ENCODE data around the gene WNT6.

The WNT6 gene

DNA sequence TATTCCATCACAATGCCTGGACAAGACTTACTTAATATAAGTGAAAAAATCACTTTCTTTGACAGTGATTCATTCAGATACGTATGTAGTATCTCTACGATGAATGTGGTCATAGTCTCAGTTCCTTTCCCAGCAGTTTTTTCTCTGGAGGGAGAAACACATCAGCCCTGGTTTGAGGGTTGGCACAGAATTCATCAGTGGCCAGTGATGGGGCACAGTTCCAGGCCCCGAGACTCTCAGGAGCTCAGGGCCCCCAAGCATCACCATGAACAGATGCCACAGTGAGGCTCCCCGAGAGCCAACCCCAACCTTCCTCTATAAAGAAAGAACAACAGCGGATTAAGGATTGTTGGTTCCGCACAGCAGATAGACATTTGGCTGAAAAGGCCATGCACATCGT lies 40.5 kb upstream of the WNT6 start:
- H3K4me3 ChIP-seq (ENCODE audit: insufficient read depth, low read depth, low read length): no peak overlapping the region
- no peaks in the 10 kb centered on the region for H3K36me3 ChIP-seq (ENCODE audit: control insufficient read depth, insufficient read depth, low read length)
- no peaks in the 10 kb centered on the region for H3K27me3 ChIP-seq (ENCODE audit: control insufficient read depth, insufficient read depth, low read length, poor library complexity, severe bottlenecking)
- peaks cover 9% of the 10 kb centered on the region for H3K4me1 ChIP-seq (ENCODE audit: control insufficient read depth, insufficient read depth, low read length)
- no peak overlapping the region for H3K27ac ChIP-seq (ENCODE audit: insufficient read depth, low read depth, low read length, poor library complexity, severe bottlenecking)
- no peaks in the 10 kb centered on the region for H3K9me3 ChIP-seq (ENCODE audit: control insufficient read depth, low read length)
- WGBS, 2 experiments: 94 to 96% methylated on average over 7 of the region's 7 CpGs

DNA sequence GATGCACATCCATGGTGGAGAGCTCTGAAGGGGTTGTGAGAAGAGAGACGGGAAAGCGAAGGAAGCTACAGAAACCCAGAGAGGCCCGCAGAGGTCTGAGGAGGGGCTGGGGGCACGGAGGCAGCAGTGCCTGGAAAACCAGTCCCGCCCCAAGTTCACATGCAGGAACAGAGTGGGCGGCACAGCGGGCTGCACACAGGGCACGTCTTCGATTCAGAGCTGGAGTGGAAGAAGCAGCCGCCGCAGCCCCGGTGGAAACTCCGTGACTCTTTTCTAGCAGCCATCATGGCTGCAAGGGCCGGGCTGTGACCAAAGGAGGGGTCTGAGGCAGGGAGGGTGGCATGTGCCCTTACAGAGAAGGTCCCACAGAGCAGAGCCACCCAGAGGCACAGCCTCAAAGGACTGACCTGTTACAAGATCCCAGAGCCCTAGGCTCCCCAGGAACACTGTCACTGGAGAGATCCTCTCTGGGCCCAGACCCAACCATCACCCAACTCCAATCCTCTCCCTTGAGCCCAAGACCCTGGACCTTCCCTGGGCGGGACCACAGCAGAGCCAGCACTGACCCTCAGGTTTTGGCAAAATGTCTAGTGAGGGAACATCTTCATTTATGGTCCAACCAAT lies 38.7 kb upstream of the WNT6 start:
- H3K4me3 ChIP-seq (ENCODE audit: insufficient read depth, low read depth, low read length): no peak overlapping the region
- H3K9me3 ChIP-seq (ENCODE audit: control insufficient read depth, low read length): no peaks in the 10 kb centered on the region
- WGBS, 2 experiments: 93 to 95% methylated on average over 15 of the region's 15 CpGs
- H3K36me3 ChIP-seq (ENCODE audit: control insufficient read depth, insufficient read depth, low read length): no peaks in the 10 kb centered on the region
- no peaks in the 10 kb centered on the region for H3K27me3 ChIP-seq (ENCODE audit: control insufficient read depth, insufficient read depth, low read length, poor library complexity, severe bottlenecking)
- H3K27ac ChIP-seq (ENCODE audit: insufficient read depth, low read depth, low read length, poor library complexity, severe bottlenecking): no peak overlapping the region
- H3K4me1 ChIP-seq (ENCODE audit: control insufficient read depth, insufficient read depth, low read length): peaks cover 9% of the 10 kb centered on the region

DNA sequence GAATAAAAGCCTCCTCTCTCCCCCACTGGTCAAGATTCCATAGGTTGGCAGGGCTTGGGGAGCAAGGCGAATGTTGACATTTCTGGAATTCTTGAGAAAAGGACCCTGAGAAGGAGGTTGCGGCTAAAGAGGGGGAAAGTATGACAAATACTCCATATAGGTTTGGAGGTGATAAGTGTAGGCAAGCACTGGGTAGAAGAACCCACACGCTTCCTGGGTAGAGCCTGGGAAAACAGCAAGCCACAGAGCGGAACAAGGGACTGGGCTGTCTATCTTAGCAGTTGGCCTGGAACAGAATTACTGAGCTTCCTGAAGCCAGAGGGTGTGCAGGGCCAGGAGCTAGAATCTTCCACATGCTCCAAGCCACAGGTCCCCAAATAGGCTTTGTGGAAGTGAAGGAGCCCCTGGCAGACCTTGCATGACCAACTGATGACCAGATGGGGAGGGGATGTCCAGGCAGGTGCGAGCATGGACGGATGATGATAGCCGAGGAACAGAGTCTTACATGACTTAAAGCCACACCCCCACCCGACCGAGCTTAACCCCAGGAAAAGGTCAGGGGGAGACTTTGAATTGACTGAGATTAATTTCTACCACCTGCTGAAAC lies 37.9 kb upstream of the WNT6 start:
- 91 to 92% methylated on average over 9 of the region's 9 CpGs for WGBS, 2 experiments
- H3K4me3 ChIP-seq (ENCODE audit: insufficient read depth, low read depth, low read length): no peak overlapping the region

DNA sequence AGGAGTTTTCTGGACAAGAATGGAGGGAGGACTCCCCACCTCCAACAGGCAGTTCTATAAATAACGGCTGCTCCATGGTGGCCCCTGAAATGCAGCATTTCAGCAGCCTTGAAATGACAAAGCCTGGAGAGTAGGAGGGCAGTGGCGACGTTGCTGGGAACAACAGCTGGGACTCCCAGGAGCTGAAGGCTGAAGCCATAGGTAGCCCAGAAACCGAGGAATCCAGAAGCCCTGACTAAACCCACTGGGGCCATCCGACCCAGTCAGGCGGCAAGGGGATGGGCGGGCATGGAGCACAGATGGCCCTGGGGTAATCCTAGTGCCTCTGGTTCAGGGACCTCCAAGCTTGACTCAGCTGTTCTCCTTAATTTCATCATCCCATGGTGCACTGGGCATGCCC lies 37.0 kb upstream of the WNT6 start:
- Histone ChIP-seq H3K27me3 (ENCODE audit: control insufficient read depth, insufficient read depth, low read length, poor library complexity, severe bottlenecking) (no peaks in the 10 kb centered on the region), H3K9me3 (ENCODE audit: control insufficient read depth, low read length) (no peaks in the 10 kb centered on the region), H3K4me3 (ENCODE audit: insufficient read depth, low read depth, low read length) (no peak overlapping the region), H3K27ac (ENCODE audit: insufficient read depth, low read depth, low read length, poor library complexity, severe bottlenecking) (no peak overlapping the region), H3K4me1 (ENCODE audit: control insufficient read depth, insufficient read depth, low read length) (peaks cover 9% of the 10 kb centered on the region), H3K36me3 (ENCODE audit: control insufficient read depth, insufficient read depth, low read length) (no peaks in the 10 kb centered on the region)
- WGBS, 2 experiments: 75 to 78% methylated on average over 7 of the region's 7 CpGs

More for the DNA sequence above, 37.9 kb upstream of the WNT6 start:
- Histone ChIP-seq H3K27me3 (ENCODE audit: control insufficient read depth, insufficient read depth, low read length, poor library complexity, severe bottlenecking) (no peaks in the 10 kb centered on the region), H3K27ac (ENCODE audit: insufficient read depth, low read depth, low read length, poor library complexity, severe bottlenecking) (no peak overlapping the region), H3K36me3 (ENCODE audit: control insufficient read depth, insufficient read depth, low read length) (no peaks in the 10 kb centered on the region), H3K9me3 (ENCODE audit: control insufficient read depth, low read length) (no peaks in the 10 kb centered on the region), H3K4me1 (ENCODE audit: control insufficient read depth, insufficient read depth, low read length) (peaks cover 9% of the 10 kb centered on the region)

DNA sequence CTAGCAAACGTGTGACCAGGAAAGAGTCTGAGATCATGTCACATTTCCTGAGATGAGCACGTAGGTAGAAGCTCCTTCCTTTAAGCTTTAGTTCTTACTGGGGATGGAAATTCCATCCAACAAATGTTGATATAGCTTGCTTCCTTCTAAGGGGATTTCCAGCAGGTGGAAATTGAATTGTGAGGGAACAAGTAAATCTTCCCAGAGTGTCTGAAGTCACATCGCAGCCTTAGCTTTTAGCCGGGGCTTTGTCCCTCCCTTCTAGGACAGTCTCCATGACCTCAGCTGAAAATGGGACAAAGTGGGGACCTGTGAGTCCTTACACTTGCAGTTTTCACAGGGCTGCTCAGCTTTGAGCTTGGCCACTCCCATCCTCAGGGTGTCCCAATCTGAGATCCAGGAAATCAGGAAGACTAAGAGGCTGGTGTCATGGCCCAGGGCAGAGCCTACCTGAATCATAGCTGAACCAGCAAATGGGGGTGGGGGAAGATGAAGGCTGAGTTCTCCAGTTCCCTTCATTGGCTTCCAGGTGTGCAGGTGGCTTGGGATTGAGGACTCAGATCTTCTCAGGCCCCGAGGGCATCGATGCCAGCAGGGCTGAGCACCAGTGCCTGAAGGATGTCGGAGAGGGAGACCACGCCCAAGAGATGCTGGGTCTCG lies 36.3 kb upstream of the WNT6 start:
- WGBS, 2 experiments: 92% methylated on average over 9 of the region's 9 CpGs
- H3K9me3 ChIP-seq (ENCODE audit: control insufficient read depth, low read length): no peaks in the 10 kb centered on the region
- no peak overlapping the region for H3K27ac ChIP-seq (ENCODE audit: insufficient read depth, low read depth, low read length, poor library complexity, severe bottlenecking)
- no peaks in the 10 kb centered on the region for H3K36me3 ChIP-seq (ENCODE audit: control insufficient read depth, insufficient read depth, low read length)
- no peak overlapping the region for H3K4me3 ChIP-seq (ENCODE audit: insufficient read depth, low read depth, low read length)
- H3K27me3 ChIP-seq (ENCODE audit: control insufficient read depth, insufficient read depth, low read length, poor library complexity, severe bottlenecking): no peaks in the 10 kb centered on the region
- H3K4me1 ChIP-seq (ENCODE audit: control insufficient read depth, insufficient read depth, low read length): peaks cover 9% of the 10 kb centered on the region

DNA sequence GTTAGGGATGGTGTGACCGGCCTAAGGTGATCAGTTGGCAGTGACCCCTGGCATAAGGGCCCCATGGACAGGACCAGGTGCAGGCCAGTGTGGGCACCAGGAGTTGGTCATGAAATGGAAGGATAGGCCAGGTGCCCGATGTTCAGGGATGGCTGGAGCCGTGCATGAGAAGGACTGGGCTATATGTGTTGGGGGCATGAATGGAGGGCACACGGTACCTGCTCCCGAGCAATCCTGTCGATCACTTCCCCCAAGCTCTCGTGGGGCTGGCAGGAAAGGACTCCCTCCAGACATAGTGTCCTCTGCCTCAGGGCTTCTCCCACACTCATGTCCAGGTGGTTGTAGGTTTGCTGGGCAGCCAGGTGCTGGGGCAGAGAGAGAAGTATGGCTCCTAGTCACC lies 35.6 kb upstream of the WNT6 start:
- Histone ChIP-seq H3K4me3 (ENCODE audit: insufficient read depth, low read depth, low read length) (no peak overlapping the region), H3K9me3 (ENCODE audit: control insufficient read depth, low read length) (no peaks in the 10 kb centered on the region), H3K4me1 (ENCODE audit: control insufficient read depth, insufficient read depth, low read length) (peaks cover 9% of the 10 kb centered on the region), H3K27me3 (ENCODE audit: control insufficient read depth, insufficient read depth, low read length, poor library complexity, severe bottlenecking) (no peaks in the 10 kb centered on the region), H3K36me3 (ENCODE audit: control insufficient read depth, insufficient read depth, low read length) (no peaks in the 10 kb centered on the region), H3K27ac (ENCODE audit: insufficient read depth, low read depth, low read length, poor library complexity, severe bottlenecking) (no peak overlapping the region)
- WGBS, 2 experiments: 93 to 96% methylated on average over 7 of the region's 7 CpGs

DNA sequence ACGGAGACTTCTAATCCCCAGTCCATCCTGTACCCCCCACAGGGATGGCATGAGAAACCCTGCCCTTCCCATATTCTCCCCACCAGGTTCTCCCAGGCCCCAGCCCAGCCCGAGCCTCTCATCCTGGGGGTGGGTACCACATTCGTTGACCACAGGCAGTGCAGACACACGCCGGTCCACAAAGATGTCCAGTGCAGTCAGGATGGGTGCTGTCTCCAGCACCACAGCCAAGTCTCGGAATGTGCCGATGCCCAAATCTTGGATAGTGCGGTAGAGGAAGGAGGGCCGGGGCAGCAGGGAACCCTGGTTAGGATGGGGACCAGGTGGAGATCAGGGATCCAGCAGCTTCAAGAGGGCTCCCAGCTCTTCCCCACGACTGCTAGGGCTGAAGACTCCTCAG lies 32.8 kb upstream of the WNT6 start:
- Histone ChIP-seq H3K4me1 (ENCODE audit: control insufficient read depth, insufficient read depth, low read length) (peaks cover 9% of the 10 kb centered on the region), H3K9me3 (ENCODE audit: control insufficient read depth, low read length) (no peaks in the 10 kb centered on the region), H3K36me3 (ENCODE audit: control insufficient read depth, insufficient read depth, low read length) (no peaks in the 10 kb centered on the region), H3K27ac (ENCODE audit: insufficient read depth, low read depth, low read length, poor library complexity, severe bottlenecking) (no peak overlapping the region), H3K4me3 (ENCODE audit: insufficient read depth, low read depth, low read length) (no peak overlapping the region), H3K27me3 (ENCODE audit: control insufficient read depth, insufficient read depth, low read length, poor library complexity, severe bottlenecking) (no peaks in the 10 kb centered on the region)
- 92 to 93% methylated on average over 10 of the region's 10 CpGs for WGBS, 2 experiments

DNA sequence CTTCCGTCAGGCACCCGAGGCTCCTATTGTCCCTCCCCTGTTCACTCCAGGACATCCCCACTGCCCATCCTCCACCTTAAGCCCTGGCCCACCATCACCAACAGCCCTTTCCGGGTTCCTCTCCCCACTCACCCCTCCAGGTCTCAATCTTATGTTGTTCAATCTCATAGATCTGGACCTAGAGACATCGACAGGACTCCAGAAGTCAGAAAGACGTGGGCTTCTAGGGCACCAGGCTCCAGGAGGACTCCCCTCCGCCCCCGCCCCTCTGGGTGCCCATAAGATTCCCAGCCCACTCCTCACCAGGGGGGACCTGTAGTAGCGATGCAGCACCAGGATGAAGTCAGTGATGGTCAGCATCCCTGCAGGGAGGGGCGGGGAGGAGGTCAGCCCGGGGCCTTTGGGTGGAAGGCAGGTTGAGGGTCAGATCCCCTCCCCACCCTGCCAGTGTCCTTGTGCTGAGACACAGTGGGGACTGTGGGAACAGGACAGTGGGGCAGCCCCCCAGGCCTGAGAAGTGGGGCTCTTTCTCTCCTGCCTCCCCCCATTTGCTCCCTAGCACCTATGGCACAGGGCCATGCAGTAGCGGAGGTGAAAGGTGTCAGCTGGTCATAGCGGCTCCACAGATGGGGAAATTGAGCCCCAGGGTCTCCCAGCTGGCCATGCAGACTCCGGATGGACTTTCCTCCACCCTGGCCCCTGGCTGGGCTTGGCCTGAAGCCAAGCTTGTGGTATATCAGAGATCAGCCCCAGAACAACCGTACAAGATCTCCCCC lies 31.7 kb upstream of the WNT6 start:
- WGBS, 2 experiments: 88 to 89% methylated on average over 14 of the region's 14 CpGs
- no peaks in the 10 kb centered on the region for H3K4me1 ChIP-seq (ENCODE audit: control insufficient read depth, insufficient read depth, low read length)
- no peaks in the 10 kb centered on the region for H3K27me3 ChIP-seq (ENCODE audit: control insufficient read depth, insufficient read depth, low read length, poor library complexity, severe bottlenecking)
- H3K4me3 ChIP-seq (ENCODE audit: insufficient read depth, low read depth, low read length): no peak overlapping the region
- no peaks in the 10 kb centered on the region for H3K36me3 ChIP-seq (ENCODE audit: control insufficient read depth, insufficient read depth, low read length)
- H3K9me3 ChIP-seq (ENCODE audit: control insufficient read depth, low read length): no peaks in the 10 kb centered on the region
- H3K27ac ChIP-seq (ENCODE audit: insufficient read depth, low read depth, low read length, poor library complexity, severe bottlenecking): no peak overlapping the region

DNA sequence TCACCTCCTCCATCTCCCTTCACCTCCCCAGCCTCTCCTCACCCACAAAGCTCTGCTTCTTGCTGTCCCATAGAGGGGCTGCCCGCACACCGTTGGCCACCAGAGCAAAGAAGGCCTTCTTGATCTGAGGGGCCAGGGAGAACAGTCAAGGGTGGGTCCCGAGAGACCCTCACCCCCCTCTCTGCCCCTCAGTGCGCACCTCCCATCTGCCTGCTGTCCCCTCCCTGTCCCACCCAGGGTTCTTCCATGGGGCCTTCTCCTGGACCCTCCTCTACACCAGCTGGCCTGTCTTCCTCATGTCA lies 31.2 kb upstream of the WNT6 start:
- H3K4me3 ChIP-seq (ENCODE audit: insufficient read depth, low read depth, low read length): no peak overlapping the region
- 94 to 98% methylated on average over 4 of the region's 4 CpGs for WGBS, 2 experiments
- no peaks in the 10 kb centered on the region for H3K4me1 ChIP-seq (ENCODE audit: control insufficient read depth, insufficient read depth, low read length)
- no peaks in the 10 kb centered on the region for H3K36me3 ChIP-seq (ENCODE audit: control insufficient read depth, insufficient read depth, low read length)
- no peaks in the 10 kb centered on the region for H3K9me3 ChIP-seq (ENCODE audit: control insufficient read depth, low read length)
- H3K27me3 ChIP-seq (ENCODE audit: control insufficient read depth, insufficient read depth, low read length, poor library complexity, severe bottlenecking): no peaks in the 10 kb centered on the region
- no peak overlapping the region for H3K27ac ChIP-seq (ENCODE audit: insufficient read depth, low read depth, low read length, poor library complexity, severe bottlenecking)

DNA sequence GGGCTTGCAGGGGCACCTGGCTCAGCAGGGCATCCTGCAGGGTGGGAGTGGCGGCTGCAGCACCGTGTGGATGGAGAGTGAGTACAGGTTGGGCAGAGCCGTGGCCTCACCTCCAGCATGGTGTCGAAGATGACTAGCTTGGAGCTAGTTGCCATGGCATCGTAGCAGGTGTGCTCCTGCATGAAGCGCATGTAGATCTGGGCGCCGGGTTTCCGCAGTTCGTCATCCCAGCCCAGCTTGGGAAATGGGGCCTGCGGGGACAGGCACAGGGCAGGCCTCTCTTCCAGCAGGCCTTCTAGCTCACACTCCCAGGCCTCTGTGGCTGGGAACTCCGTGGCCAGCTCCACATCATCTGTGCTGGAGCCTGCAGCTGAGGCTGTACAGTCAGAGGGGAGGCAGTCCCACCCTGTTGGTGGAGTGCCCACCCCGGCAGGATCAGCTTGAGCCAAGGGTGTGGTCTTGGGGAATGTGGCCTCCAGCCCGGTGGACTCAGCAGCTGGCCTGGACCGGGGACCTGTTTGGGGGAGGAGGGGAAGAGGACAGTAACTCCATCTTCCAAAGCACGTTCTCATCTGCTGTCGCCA lies 29.6 kb upstream of the WNT6 start:
- Histone ChIP-seq H3K27me3 (ENCODE audit: control insufficient read depth, insufficient read depth, low read length, poor library complexity, severe bottlenecking) (no peaks in the 10 kb centered on the region), H3K27ac (ENCODE audit: insufficient read depth, low read depth, low read length, poor library complexity, severe bottlenecking) (no peak overlapping the region), H3K9me3 (ENCODE audit: control insufficient read depth, low read length) (no peaks in the 10 kb centered on the region), H3K4me3 (ENCODE audit: insufficient read depth, low read depth, low read length) (no peak overlapping the region), H3K36me3 (ENCODE audit: control insufficient read depth, insufficient read depth, low read length) (no peaks in the 10 kb centered on the region), H3K4me1 (ENCODE audit: control insufficient read depth, insufficient read depth, low read length) (no peaks in the 10 kb centered on the region)
- 86% methylated on average over 17 of the region's 17 CpGs for WGBS, 2 experiments

All from ectodermal cell (in vitro differentiated cells).